ENCODE data around the gene JAG1.

The JAG1 gene

GRCh38 chr20:10706460-10706811, 32.6 kb upstream of the JAG1 start:
- Histone ChIP-seq H3K9me3 (ENCODE audit: control insufficient read depth, insufficient read depth, low read depth, low read length) (no peaks in the 10 kb centered on the region), H3K4me3 (ENCODE audit: low read depth, low read length) (no peak overlapping the region), H3K36me3 (ENCODE audit: control insufficient read depth in 2 of 2, insufficient read depth in 1 of 2, low read length in 2 of 2) (no peaks in the 10 kb centered on the region), H3K4me1 (ENCODE audit: control insufficient read depth, insufficient read depth, low read length) (no peaks in the 10 kb centered on the region; the same call in 1 of the 2 replicates), H3K27ac (ENCODE audit: extremely low read depth, low read depth, low read length) (no peak overlapping the region)
- no peak for TF ChIP-seq ZNF571 (tag by site-specific recombination; IDR thresholded peaks at IDR 0.05)
- no peak for TF ChIP-seq ZBTB26 (tag by site-specific recombination; optimal IDR thresholded peaks at IDR 0.05)
- no peak for TF ChIP-seq EGR2 (tag by site-specific recombination; IDR thresholded peaks at IDR 0.05; ENCODE audit: low read depth)
- no peak for TF ChIP-seq SCRT2 (tag by site-specific recombination; IDR thresholded peaks at IDR 0.05)
- TF ChIP-seq ZNF660 (tag by site-specific recombination; IDR thresholded peaks at IDR 0.05) = no peak
- TF ChIP-seq, protein P1, sequence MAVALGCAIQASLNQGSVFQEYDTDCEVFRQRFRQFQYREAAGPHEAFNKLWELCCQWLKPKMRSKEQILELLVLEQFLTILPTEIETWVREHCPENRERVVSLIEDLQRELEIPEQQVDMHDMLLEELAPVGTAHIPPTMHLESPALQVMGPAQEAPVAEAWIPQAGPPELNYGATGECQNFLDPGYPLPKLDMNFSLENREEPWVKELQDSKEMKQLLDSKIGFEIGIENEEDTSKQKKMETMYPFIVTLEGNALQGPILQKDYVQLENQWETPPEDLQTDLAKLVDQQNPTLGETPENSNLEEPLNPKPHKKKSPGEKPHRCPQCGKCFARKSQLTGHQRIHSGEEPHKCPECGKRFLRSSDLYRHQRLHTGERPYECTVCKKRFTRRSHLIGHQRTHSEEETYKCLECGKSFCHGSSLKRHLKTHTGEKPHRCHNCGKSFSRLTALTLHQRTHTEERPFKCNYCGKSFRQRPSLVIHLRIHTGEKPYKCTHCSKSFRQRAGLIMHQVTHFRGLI (tag by site-specific recombination; IDR thresholded peaks at IDR 0.05) = no peak
- no peak for TF ChIP-seq ZNF645 (tag by site-specific recombination; IDR thresholded peaks at IDR 0.05)
- TF ChIP-seq OSR2 (tag by site-specific recombination; IDR thresholded peaks at IDR 0.05) = no peak
- TF ChIP-seq ZNF654 (tag by site-specific recombination; IDR thresholded peaks at IDR 0.05; ENCODE audit: low read depth) = no peak
- TF ChIP-seq ZNF48 (tag by site-specific recombination; IDR thresholded peaks at IDR 0.05) = no peak
- TF ChIP-seq ZNF350 (tag by site-specific recombination; IDR thresholded peaks at IDR 0.05) = no peak
- CTCF ChIA-PET = no interaction called here
- POLR2A ChIA-PET = no interaction called here

DNA sequence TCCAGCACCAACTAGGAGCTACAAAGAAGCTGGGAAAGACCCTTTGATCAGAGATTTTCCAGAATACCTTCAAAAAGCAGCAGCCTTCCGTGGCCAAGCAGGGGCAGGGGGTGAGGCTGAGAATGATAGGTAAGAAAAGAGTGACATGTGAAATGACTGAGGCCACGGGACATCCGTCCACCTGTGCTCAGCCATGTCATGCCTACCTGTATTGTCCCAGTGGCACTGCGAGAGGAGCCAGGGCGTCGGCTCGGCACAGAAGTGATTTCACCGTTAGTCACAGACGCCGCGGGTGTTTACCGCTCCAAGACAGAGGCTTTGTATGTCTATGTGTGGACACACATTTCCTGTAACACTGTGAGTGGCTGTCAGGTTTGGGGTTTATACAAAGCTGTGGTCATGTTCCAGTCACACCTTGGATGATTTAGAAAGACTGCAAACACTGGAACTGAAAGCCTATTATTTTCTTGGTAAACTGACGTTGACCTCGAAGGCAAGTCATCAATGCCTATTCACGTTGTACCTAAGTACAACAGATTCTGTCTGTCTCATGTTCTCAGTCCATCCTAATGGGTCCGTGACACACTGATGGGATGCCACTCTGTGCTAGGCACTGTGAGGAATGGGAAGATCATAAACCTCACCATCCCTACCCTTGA, 32.1 kb upstream of the JAG1 start:
- POLR2A ChIA-PET = no interaction called here
- Histone ChIP-seq H3K4me3 (ENCODE audit: low read depth, low read length) (no peak overlapping the region), H3K27ac (ENCODE audit: extremely low read depth, low read depth, low read length) (no peak overlapping the region), H3K36me3 (ENCODE audit: control insufficient read depth in 2 of 2, insufficient read depth in 1 of 2, low read length in 2 of 2) (no peaks in the 10 kb centered on the region), H3K4me1 (ENCODE audit: control insufficient read depth, insufficient read depth, low read length) (no peaks in the 10 kb centered on the region; the same call in 1 of the 2 replicates), H3K9me3 (ENCODE audit: control insufficient read depth, insufficient read depth, low read depth, low read length) (no peaks in the 10 kb centered on the region)
- CTCF ChIA-PET = no interaction called here
- TF ChIP-seq SP3 (tag by site-specific recombination; IDR thresholded peaks at IDR 0.05) (no peak), ZFP41 (tag by site-specific recombination; IDR thresholded peaks at IDR 0.05; ENCODE audit: borderline replicate concordance) (no peak), ZNF169 (tag by site-specific recombination; IDR thresholded peaks at IDR 0.05) (no peak)
- TF ChIP-seq, protein P2, sequence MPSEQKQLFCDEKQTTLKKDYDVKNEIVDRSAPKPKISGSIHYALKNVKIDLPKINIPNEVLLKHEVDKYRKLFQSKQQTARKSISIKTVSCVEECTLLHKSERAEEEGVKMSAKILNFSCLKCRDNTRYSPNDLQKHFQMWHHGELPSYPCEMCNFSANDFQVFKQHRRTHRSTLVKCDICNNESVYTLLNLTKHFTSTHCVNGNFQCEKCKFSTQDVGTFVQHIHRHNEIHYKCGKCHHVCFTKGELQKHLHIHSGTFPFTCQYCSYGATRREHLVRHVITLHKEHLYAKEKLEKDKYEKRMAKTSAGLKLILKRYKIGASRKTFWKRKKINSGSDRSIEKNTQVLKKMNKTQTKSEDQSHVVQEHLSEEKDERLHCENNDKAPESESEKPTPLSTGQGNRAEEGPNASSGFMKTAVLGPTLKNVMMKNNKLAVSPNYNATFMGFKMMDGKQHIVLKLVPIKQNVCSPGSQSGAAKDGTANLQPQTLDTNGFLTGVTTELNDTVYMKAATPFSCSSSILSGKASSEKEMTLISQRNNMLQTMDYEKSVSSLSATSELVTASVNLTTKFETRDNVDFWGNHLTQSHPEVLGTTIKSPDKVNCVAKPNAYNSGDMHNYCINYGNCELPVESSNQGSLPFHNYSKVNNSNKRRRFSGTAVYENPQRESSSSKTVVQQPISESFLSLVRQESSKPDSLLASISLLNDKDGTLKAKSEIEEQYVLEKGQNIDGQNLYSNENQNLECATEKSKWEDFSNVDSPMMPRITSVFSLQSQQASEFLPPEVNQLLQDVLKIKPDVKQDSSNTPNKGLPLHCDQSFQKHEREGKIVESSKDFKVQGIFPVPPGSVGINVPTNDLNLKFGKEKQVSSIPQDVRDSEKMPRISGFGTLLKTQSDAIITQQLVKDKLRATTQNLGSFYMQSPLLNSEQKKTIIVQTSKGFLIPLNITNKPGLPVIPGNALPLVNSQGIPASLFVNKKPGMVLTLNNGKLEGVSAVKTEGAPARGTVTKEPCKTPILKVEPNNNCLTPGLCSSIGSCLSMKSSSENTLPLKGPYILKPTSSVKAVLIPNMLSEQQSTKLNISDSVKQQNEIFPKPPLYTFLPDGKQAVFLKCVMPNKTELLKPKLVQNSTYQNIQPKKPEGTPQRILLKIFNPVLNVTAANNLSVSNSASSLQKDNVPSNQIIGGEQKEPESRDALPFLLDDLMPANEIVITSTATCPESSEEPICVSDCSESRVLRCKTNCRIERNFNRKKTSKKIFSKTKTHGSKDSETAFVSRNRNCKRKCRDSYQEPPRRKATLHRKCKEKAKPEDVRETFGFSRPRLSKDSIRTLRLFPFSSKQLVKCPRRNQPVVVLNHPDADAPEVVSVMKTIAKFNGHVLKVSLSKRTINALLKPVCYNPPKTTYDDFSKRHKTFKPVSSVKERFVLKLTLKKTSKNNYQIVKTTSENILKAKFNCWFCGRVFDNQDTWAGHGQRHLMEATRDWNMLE (tag by site-specific recombination; conservative IDR thresholded peaks at IDR 0.05; ENCODE audit: low read depth) = no peak
- TF ChIP-seq, protein P1 (tag by site-specific recombination; IDR thresholded peaks at IDR 0.05) = no peak
- TF ChIP-seq, protein P3, sequence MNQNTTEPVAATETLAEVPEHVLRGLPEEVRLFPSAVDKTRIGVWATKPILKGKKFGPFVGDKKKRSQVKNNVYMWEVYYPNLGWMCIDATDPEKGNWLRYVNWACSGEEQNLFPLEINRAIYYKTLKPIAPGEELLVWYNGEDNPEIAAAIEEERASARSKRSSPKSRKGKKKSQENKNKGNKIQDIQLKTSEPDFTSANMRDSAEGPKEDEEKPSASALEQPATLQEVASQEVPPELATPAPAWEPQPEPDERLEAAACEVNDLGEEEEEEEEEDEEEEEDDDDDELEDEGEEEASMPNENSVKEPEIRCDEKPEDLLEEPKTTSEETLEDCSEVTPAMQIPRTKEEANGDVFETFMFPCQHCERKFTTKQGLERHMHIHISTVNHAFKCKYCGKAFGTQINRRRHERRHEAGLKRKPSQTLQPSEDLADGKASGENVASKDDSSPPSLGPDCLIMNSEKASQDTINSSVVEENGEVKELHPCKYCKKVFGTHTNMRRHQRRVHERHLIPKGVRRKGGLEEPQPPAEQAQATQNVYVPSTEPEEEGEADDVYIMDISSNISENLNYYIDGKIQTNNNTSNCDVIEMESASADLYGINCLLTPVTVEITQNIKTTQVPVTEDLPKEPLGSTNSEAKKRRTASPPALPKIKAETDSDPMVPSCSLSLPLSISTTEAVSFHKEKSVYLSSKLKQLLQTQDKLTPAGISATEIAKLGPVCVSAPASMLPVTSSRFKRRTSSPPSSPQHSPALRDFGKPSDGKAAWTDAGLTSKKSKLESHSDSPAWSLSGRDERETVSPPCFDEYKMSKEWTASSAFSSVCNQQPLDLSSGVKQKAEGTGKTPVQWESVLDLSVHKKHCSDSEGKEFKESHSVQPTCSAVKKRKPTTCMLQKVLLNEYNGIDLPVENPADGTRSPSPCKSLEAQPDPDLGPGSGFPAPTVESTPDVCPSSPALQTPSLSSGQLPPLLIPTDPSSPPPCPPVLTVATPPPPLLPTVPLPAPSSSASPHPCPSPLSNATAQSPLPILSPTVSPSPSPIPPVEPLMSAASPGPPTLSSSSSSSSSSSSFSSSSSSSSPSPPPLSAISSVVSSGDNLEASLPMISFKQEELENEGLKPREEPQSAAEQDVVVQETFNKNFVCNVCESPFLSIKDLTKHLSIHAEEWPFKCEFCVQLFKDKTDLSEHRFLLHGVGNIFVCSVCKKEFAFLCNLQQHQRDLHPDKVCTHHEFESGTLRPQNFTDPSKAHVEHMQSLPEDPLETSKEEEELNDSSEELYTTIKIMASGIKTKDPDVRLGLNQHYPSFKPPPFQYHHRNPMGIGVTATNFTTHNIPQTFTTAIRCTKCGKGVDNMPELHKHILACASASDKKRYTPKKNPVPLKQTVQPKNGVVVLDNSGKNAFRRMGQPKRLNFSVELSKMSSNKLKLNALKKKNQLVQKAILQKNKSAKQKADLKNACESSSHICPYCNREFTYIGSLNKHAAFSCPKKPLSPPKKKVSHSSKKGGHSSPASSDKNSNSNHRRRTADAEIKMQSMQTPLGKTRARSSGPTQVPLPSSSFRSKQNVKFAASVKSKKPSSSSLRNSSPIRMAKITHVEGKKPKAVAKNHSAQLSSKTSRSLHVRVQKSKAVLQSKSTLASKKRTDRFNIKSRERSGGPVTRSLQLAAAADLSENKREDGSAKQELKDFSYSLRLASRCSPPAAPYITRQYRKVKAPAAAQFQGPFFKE (tag by site-specific recombination; IDR thresholded peaks at IDR 0.05; ENCODE audit: borderline replicate concordance) = no peak

All from HEK293 (cell line).